C4-2B (cell line): Measurements from ENCODE around the gene PRKAG2.
"Not testable (repeated sequence)": the region's sequence is repeated elsewhere in the genome, so short reads cannot be mapped to it uniquely, and the experiment has no call there.

Source experiments
- H3K27ac ChIP-seq: fragments of 450-650 bp; 2 replicates; pipeline ENCODE4 v1.5.1; 2017
- CTCF ChIP-seq: fragments of 450-650 bp; conservative IDR thresholded peaks from 2 replicates; pipeline ENCODE4 v1.5.1; 2017; ENCODE audit warnings: mild to moderate bottlenecking
- ZFX ChIP-seq: fragments of 450-650 bp; IDR thresholded peaks from 2 replicates; pipeline ENCODE4 v1.6.1; 2017

PRKAG2 gene

DNA sequence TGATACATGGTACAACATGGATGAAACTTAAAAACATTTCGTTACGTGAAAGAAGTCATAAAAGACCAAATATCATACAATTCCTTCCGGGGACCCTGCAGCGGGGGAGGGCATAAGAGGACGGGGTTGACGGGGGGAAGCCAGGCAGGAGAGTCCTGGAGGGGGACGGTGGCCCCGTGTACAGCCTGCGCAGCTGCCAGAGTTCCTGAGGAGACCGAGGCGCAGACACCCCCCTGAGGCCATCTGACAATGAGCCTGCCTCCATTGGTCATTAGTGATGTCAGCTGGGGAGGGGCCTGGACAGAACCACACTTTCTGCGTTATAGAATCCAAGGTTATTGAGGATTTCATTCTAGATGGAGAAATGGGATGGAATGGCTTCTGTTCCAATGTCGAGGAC is 47.2 kb downstream of the PRKAG2 start:
- TF ChIP-seq CTCF (no peak), ZFX (no peak)

GRCh38 chr7:151827620-151828019 is 49.3 kb downstream of the PRKAG2 start:
- TF ChIP-seq ZFX, result no peak
- no peak for TF ChIP-seq CTCF

More for the DNA sequence above, 47.2 kb downstream of the PRKAG2 start:
- no peak overlapping the region for H3K27ac ChIP-seq

DNA sequence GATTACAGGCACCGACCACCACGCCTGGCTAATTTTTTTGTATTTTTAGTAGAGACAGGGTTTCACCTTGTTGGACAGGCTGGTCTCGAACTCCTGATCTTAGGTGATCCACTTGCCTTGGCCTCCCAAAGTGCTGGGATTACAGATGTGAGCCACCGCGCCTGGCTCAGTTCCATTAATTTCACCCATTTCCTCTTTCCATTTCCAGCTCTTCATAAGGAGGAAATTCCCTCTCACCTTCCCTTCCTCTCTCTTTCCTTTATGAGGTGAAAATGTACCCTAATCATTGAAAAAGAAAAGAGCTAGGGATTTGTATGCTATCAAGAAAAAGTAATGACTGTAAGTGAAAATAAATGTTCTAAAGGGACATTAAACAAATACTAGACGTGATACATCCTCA is 50.6 kb downstream of the PRKAG2 start:
- H3K27ac ChIP-seq, result not testable (repeated sequence)

More at GRCh38 chr7:151827620-151828019, 49.3 kb downstream of the PRKAG2 start:
- H3K27ac ChIP-seq, result no peak overlapping the region

DNA sequence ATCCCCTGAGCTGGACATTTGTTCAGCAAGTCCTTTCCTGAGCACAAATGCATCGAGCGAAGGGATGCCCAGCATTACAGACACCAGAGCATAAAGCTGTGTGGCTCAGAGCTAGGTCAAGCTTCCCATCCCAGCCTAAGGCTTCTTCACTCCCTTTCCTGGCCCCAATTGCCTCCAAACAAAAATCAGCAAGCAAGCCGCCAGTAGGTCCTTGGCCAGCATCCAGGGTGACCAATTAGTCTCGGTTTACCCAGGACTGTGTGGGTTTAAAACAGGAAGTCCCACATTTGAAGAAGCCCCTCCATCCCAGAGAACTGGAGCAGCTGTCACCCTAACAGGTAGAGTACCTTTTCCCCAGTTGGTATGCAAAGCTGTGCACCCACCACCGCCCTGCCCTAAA is 51.2 kb downstream of the PRKAG2 start:
- TF ChIP-seq CTCF (no peak), ZFX (no peak)
- no peak overlapping the region for H3K27ac ChIP-seq

GRCh38 chr7:151824373-151824933 is 52.5 kb downstream of the PRKAG2 start:
- no peak overlapping the region for H3K27ac ChIP-seq
- no peak for TF ChIP-seq CTCF

DNA sequence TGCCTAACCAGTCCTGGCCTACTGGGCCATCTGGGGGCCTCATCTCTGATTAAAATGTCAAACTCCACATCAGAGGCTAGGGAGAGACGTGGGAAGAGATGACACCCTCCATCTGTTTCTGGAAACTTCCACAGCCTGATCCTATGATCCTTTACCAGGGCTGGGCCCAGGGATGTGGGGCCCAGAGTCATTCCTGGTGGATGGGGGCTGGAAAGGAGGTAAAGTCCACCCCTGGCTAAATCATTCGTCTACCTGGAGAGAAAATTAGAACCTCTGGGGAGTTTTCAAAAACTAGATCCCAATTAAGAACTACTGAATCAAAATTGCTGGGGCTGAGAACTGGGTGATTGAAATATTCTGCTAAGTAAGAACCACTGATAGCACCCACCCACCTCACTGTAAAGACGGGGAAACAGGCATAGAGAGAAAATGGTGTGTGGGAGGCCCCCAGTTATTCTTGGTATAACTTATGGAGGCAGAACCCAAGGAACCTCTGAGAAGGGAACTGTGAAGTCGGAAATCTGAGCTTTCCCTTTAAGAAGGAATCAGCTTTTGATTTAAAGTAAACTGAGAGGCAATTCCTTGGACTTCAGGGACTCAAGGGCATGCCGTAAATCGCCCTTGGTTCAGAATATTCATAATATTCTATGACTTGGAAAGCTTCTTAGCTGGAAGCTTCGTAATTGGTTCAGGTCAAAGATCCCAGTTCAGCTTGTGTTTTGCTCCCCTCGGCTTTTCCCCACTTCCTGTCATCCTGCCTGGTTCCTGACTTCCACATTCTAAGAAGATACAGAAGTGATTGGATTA is 53.1 kb downstream of the PRKAG2 start:
- TF ChIP-seq ZFX, result no peak
- TF ChIP-seq CTCF, result no peak
- no peak overlapping the region for H3K27ac ChIP-seq

- no peak overlapping the region for H3K27ac ChIP-seq
- TF ChIP-seq ZFX, result no peak
- TF ChIP-seq CTCF, result no peak
These were observed 54.3 kb downstream of the PRKAG2 start for GRCh38 chr7:151822541-151823181.
